Activated CD4-positive, alpha-beta memory T cell treated with anti-CD3 and anti-CD28 coated beads, Interleukin-2, amount 10 ng/mL, durations not matched to agents 7 days and 5 days (primary cell): ENCODE measurements around the gene PRKAR1A. TPM values are rescaled to one million over a fixed set of nuclear protein-coding genes. Genes with fewer than 3 reads are reported as not detected.

Experiments
- total RNA-seq, 2 experiments: library from RNA; stranded (reverse); gene quantifications; one replicate each; pipeline ENCODE4 v1.2.3, GENCODE V29; 2021

Gene PRKAR1A
- total RNA-seq, 2 experiments from 2014 or later, result 281 to 287 TPM

Other genes with a start within 250 kb of the PRKAR1A start
- gene SLC16A6, start 221.3 kb upstream of the PRKAR1A start, total RNA-seq, result 10 to 100 TPM; 10.4 to 10.8 TPM
- gene ARSG, start 220.9 kb upstream of the PRKAR1A start, total RNA-seq, result 10 to 100 TPM; 13.5 to 16.8 TPM
- gene WIPI1, start 54.9 kb upstream of the PRKAR1A start, total RNA-seq, result 10 to 100 TPM; 60.0 to 62.7 TPM
- gene FAM20A, start 88.9 kb downstream of the PRKAR1A start, total RNA-seq, result not detected